Subcutaneous abdominal adipose tissue (tissue), 5 donors: Measurements from ENCODE around the gene TMEM41B.
"Not testable (repeated sequence)": the region's sequence is repeated elsewhere in the genome, so short reads cannot be mapped to it uniquely, and the experiment has no call there.

Experiments used
- H3K27ac ChIP-seq: one replicate; pipeline ENCODE4 v1.7.0; 2013; ENCODE audit warnings: low read depth, mild to moderate bottlenecking, inconsistent platforms, low read length, moderate library complexity
- H3K27me3 ChIP-seq, 5 donors: one replicate each; pipeline ENCODE4 v1.7.0; 2013; ENCODE audit warnings: low read length in 5 of 5, inconsistent platforms in 1 of 5; ENCODE audit not compliant: control insufficient read depth in 5 of 5, insufficient read depth in 4 of 5
- H3K36me3 ChIP-seq, 5 donors: one replicate each; pipeline ENCODE4 v1.7.0; 2013; ENCODE audit warnings: low read length in 5 of 5; ENCODE audit not compliant: control insufficient read depth in 5 of 5, insufficient read depth in 5 of 5
- H3K4me1 ChIP-seq, 5 donors: one replicate each; pipeline ENCODE4 v1.7.0; 2013; ENCODE audit warnings: low read length in 5 of 5, mild to moderate bottlenecking in 3 of 5, moderate library complexity in 1 of 5; ENCODE audit not compliant: control insufficient read depth in 5 of 5, insufficient read depth in 5 of 5
- H3K4me3 ChIP-seq, 5 donors: one replicate each; pipeline ENCODE4 v1.7.0; 2013; ENCODE audit warnings: low read length in 5 of 5, low read depth in 1 of 5
- H3K9ac ChIP-seq, 5 donors: one replicate each; pipeline ENCODE4 v1.7.0; 2013; ENCODE audit warnings: low read length in 5 of 5, mild to moderate bottlenecking in 4 of 5, moderate library complexity in 3 of 5
- H3K9me3 ChIP-seq, 5 donors: one replicate each; pipeline ENCODE4 v1.7.0; 2013; ENCODE audit warnings: low read length in 5 of 5; ENCODE audit not compliant: control insufficient read depth in 5 of 5
- donor health status: healthy.
- donor health status: healthy.
- donor health status: healthy.
- donor health status: healthy.
- donor health status: healthy.

TMEM41B gene

DNA sequence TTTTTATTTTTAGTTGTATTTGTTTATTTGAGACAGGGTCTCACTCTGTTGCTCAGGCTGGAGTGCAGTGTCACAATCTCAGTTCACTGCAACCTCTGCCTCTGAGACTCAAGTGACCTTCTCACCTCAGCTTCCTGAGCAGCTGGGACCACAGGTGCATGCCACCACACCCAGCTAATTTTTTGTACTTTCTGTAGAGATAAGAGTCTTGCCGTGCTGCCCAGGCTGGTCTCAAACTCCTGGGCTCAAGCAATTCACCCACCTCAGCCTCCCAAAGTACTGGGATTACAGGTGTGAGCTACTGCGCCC lies 53.6 kb downstream of the TMEM41B start:
- not testable (repeated sequence) for H3K9me3 ChIP-seq, H3K27me3 ChIP-seq, H3K9ac ChIP-seq, H3K27ac ChIP-seq, H3K4me3 ChIP-seq, H3K36me3 ChIP-seq
- H3K4me1 ChIP-seq, result peaks cover 2 to 29% (median 27%) of the 10 kb centered on the region in 5 donors

DNA sequence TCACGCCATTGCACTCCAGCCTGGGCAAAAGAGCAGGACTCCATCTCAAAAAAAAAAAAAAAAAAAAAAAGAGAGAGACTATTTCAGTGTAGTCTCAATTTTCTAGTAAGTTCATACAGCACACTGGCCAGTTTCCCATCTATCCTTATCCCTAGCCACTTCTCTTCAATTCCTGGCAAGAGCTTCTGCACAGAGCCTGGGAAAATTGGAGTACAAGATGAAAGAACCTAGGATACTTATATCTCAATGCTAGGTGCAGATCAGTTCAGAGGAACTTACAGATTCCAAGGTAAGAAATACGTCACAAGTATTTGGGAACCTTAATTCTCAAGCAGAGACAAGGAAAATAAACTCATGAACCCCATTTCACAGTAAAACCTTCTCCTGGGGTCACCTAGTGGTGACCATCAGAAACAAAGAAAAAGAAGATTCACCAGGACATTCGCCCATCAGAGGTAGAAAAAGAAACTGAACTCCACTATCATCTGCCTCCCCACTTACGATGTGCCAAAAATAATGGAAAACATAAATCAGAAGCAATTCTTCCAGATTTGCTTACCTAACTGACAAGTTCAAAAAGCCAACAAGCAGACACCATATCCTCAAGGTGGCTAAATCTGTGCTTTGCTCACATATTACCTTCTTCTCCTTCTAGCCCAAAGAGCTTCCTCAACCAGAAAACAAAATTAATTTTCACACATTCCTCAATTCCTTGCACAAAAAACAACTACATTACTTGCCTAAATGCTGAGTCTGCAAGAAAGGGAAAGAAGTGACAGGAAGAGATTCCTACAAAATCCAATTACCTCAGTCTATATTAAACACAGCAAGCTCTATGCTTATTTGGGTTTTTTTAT lies 54.2 kb downstream of the TMEM41B start:
- Histone ChIP-seq H3K27ac (no peak overlapping the region), H3K36me3 (peaks cover 0 to 4% (median 0%) of the 10 kb centered on the region in 5 donors), H3K9ac (no peak overlapping the region), H3K27me3 (no peaks in the 10 kb centered on the region), H3K4me3 (no peak overlapping the region), H3K9me3 (no peaks in the 10 kb centered on the region), H3K4me1 (peaks cover 0 to 24% (median 22%) of the 10 kb centered on the region in 5 donors)

DNA sequence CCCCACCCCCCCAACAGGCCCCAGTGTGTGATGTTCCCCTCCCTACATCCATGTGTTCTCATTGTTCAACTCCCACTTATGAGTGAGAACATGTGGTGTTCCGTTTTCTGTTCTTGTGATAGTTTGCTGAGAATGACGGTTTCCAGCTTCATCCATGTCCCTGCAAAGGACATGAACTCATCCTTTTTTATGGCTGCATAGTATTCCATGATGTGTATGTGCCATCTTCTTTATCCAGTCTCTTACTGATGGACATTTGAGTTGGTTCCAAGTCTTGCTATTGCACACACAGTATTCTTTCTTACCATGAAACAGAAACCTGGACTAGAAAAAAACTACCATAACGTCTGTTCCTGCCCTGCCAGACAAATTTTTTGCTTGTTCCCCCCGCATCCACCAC lies 56.1 kb downstream of the TMEM41B start:
- peaks cover 0 to 27% (median 22%) of the 10 kb centered on the region in 5 donors for H3K4me1 ChIP-seq
- H3K36me3 ChIP-seq, H3K4me3 ChIP-seq, H3K27me3 ChIP-seq, H3K9me3 ChIP-seq, H3K27ac ChIP-seq, H3K9ac ChIP-seq: not testable (repeated sequence)

DNA sequence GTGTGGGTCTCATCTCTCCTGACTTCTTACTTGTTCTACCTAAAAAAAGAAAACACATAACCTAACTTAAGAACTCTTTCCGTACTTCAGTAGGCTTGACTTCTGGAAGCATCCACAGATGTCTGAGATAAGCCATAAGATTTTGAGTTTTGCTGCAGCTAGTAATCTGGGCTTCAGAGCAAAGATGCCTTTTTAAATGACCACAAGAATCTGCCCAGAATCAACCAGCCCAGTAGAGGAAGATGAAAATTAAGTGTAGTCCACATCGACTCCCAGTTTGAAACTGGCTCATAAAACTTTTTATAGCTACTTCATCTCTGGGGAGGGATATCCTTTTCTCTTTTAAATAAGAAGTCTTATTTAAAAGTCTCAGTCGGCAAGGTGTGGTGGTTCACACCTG lies 60.0 kb downstream of the TMEM41B start:
- Histone ChIP-seq H3K27ac (no peak overlapping the region), H3K36me3 (peaks cover 0 to 5% (median 4%) of the 10 kb centered on the region in 5 donors), H3K4me3 (no peak overlapping the region), H3K9ac (no peak overlapping the region), H3K9me3 (no peaks in the 10 kb centered on the region), H3K27me3 (no peaks in the 10 kb centered on the region), H3K4me1 (peaks cover 0 to 30% (median 9%) of the 10 kb centered on the region in 5 donors)

DNA sequence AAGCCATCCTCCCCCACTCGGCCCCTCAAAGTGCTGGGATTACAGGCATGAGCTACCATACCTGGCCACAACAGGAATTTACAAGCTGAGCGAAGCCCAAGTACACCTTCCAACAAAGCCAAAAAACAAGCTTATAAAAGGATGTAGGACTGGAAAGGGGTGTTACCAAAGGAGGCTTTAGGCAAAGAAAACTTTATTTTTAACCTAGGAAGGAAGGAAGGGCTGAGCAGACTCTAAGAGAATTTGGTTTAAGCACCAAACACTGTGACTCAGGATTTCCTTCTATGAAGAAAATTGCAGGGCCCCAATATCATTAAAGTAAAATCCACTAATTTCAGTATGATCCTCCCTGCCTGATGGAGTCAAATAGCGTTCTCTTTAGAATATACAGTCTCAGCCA lies 61.3 kb downstream of the TMEM41B start:
- peak overlapping the region in 1 of 5 donors; percentile 10 for H3K9ac ChIP-seq
- no peaks in the 10 kb centered on the region for H3K9me3 ChIP-seq
- peaks cover 0 to 30% (median 9%) of the 10 kb centered on the region in 5 donors for H3K4me1 ChIP-seq
- peak overlapping the region in 1 of 5 donors; percentile 17 for H3K4me3 ChIP-seq
- no peaks in the 10 kb centered on the region for H3K27me3 ChIP-seq
- peak overlapping the region; percentile 50 for H3K27ac ChIP-seq
- peaks cover 0 to 5% (median 4%) of the 10 kb centered on the region in 5 donors for H3K36me3 ChIP-seq

DNA sequence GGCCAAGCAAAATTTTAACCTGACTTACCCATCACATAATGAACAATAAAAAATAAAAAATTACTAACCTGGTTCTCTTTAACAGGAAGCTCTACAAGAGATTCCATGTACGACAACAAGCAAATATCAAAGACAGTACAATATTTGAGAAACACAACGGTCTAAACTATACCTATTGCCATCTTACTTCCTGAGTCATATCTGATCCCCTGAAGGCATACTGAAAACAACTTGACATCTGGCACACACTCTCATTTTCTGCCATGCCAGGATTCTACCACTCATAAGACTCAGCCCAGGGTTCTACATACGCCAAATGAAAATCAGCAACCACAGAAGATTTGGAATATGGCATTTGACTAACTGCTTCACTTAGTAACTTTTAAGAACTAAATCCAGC lies 63.1 kb downstream of the TMEM41B start:
- Histone ChIP-seq H3K27ac (no peak overlapping the region), H3K36me3 (peaks cover 0 to 5% (median 4%) of the 10 kb centered on the region in 5 donors), H3K9me3 (no peaks in the 10 kb centered on the region), H3K4me1 (peaks cover 0 to 30% (median 9%) of the 10 kb centered on the region in 5 donors), H3K4me3 (no peak overlapping the region), H3K27me3 (no peaks in the 10 kb centered on the region), H3K9ac (peak overlapping the region in 1 of 5 donors; percentile 35)

DNA sequence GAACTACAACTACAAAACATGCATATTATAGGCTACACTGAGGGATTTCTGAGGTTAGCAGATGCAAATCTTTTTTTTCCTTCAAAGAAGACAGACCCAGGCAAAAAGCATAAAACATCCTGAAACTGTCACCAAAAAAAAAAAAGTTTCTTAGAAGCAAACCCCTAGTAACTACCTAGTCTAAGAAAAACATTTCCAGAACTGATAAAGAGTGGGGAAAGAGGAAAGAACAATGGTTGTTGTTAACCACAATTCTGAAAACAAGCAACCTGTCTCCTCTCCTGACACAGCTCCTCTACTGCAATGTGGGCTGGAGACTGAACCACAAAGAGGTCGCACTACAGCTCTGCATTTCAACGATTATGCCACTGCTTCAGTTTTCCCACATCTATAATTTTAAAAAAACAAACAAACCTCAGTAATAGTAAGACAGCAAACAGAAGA lies 64.2 kb downstream of the TMEM41B start:
- H3K27me3 ChIP-seq, result no peaks in the 10 kb centered on the region
- H3K36me3 ChIP-seq, result peaks cover 0 to 4% (median 1%) of the 10 kb centered on the region in 5 donors
- no peaks in the 10 kb centered on the region for H3K9me3 ChIP-seq
- H3K27ac ChIP-seq, result no peak overlapping the region
- H3K4me3 ChIP-seq, result no peak overlapping the region
- no peak overlapping the region for H3K9ac ChIP-seq
- H3K4me1 ChIP-seq, result peaks cover 0 to 30% (median 9%) of the 10 kb centered on the region in 5 donors

DNA sequence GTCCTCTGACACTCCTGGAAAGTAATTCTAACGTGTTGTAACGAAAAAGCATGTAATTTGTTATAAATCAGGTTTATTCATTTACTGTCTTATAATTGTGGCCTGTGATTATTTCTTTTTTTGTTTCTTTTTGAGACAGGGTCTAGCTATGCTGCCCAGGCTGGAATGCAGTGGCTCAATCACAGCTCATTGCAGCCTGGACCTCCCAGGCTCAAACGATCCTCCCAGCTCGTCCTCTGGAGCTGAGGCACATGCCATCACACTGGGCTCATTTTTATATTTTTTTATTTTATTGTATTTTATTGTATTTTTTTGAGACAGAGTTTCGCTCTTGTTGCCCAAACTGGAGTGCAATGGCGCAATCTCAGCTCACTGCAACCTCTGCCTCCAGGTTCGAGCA lies 65.1 kb downstream of the TMEM41B start:
- Histone ChIP-seq H3K9ac (no peak overlapping the region), H3K4me1 (peaks cover 0 to 30% (median 9%) of the 10 kb centered on the region in 5 donors), H3K36me3 (peaks cover 0 to 4% (median 0%) of the 10 kb centered on the region in 5 donors), H3K4me3 (no peak overlapping the region), H3K27me3 (no peaks in the 10 kb centered on the region), H3K9me3 (no peaks in the 10 kb centered on the region), H3K27ac (no peak overlapping the region)

DNA sequence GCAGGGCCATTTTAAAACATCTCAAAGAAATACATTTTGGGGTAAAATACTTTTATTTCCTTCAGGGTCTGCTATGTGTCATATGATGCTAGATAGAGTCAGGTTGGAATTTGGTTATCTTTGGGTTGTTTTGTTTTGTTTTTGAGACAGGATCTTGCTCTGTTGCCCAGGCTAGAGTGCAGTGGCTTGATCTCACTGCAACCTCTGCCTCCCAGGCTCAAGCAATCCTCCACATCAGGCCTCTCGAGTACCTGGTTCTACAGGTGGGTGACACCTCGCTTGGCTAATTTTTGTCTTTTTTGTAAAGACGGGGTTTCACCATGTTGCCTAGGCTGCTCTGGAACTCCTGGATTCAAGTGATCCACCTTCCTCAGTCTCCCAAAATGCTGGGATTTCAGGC lies 66.5 kb downstream of the TMEM41B start:
- no peaks in the 10 kb centered on the region for H3K27me3 ChIP-seq
- H3K27ac ChIP-seq, result no peak overlapping the region
- no peak overlapping the region for H3K9ac ChIP-seq
- H3K36me3 ChIP-seq, result no peaks in the 10 kb centered on the region
- peaks cover 0 to 23% (median 9%) of the 10 kb centered on the region in 5 donors for H3K4me1 ChIP-seq
- no peaks in the 10 kb centered on the region for H3K9me3 ChIP-seq
- H3K4me3 ChIP-seq, result no peak overlapping the region

DNA sequence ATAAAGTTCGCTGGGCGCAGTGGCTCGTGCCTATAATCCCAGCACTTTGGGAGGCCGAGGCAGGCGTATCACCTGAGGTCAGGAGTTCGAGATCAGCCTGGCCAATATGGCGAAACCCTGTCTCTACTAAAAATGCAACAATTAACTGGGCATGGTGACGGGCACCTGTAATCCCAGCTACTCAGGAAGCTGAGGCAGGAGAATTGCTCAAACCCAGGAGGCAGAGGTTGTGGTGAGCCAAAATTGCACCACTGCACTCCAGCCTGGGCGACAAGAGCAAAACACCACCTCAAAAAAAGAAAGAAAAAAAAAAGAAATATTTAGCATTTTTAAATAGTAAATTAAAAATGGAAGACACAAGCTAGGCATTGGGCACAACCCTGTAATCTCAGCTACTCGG lies 78.2 kb downstream of the TMEM41B start:
- H3K9ac ChIP-seq, H3K4me3 ChIP-seq, H3K27ac ChIP-seq, H3K9me3 ChIP-seq, H3K36me3 ChIP-seq, H3K27me3 ChIP-seq: not testable (repeated sequence)
- peaks cover 0 to 11% (median 8%) of the 10 kb centered on the region in 5 donors for H3K4me1 ChIP-seq
